ENCODE measurements around the gene RIOK3.
"Not testable (repeated sequence)": the region's sequence is repeated elsewhere in the genome, so short reads cannot be mapped to it uniquely, and the experiment has no call there.

The RIOK3 gene, protein sequence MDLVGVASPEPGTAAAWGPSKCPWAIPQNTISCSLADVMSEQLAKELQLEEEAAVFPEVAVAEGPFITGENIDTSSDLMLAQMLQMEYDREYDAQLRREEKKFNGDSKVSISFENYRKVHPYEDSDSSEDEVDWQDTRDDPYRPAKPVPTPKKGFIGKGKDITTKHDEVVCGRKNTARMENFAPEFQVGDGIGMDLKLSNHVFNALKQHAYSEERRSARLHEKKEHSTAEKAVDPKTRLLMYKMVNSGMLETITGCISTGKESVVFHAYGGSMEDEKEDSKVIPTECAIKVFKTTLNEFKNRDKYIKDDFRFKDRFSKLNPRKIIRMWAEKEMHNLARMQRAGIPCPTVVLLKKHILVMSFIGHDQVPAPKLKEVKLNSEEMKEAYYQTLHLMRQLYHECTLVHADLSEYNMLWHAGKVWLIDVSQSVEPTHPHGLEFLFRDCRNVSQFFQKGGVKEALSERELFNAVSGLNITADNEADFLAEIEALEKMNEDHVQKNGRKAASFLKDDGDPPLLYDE

DNA sequence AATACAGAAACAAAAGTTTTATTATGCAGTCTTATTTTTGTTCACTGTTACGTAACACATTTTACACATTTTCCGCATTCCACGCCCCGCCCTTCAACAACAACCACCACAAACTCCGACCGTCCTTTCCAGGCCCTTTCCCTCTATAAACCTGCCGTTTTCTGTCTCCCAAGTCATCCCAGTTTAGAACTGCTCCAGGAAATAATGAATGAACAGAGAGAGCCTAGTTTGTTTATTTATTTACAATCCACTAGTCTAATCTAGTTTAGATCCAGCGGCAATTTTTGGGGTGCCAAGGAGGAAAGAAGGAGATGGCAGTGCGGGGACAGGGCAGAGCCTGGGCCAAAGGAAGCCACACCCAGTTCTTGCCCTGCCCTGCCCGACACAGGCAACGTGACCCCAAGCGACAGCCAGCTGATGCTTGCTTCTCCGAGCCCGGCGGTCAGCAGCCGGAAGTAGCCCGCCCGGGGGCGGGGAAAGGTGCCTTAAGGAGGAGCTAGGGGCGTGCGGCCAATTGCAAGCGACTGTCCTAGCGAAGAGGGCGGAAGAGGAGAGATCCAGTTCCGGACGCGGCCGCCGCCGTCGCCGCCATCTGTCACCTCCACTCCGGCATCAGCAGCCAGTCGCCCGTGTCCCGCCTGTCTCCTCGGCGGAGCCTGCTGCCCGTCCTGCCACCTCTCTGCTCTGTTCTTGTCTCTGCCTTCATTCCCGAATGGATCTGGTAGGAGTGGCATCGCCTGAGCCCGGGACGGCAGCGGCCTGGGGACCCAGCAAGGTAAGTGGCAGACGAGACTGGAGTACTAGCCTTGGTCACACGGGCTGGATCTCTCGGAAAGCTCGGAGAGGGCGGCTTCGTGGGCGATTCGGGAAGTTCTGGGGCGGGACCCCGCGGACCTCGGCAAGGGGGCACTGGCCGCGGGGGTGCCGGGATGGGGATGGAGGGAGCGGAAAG lies at the start of gene RIOK3:
RIOK3 (plus strand) TSS at position 560 of the 952 bp plus-strand sequence; CDS start at position 713, 153 bp downstream.
- DNase-seq = peak; percentile 61 to 95

DNA sequence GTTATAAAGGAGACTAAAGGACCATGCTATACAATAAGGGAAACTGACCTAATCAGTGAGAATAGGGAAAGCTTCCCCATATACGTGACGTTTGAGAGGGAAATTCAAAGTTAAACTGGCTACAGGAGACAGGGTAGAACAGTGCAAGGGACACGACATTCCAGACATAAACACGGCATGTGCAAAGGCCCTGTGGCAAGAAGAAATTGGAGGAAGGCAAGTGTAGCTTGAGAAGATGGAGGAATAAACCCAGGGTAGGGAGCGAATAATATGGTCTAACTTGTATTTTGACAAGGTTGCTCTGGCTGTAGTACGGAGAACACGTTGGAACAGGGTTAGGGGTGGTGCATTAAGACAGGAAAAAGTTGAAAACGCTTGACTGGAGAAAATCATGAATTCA lies 49.8 kb upstream of the RIOK3 start:
- DNase-seq = no peak

DNA sequence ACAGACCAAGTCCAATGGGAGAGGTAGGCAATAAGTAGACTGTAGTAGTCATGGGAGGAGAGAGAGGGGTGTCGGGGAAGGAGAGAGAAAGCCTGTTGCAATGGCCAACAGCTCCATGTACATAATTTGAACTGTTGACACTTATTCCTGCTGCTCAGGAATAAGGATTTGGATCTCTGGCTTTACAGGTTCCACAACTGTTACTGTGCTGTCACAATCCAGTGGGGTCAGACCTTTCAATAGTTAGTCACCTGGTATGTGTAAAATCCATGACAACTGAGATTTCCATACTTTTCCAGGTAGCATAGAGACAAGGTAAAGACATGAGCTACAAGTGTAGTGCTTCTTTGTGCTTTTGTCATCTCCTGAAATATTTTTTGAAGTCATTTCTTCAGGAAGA lies 47.5 kb upstream of the RIOK3 start:
- DNase-seq = no peak

DNA sequence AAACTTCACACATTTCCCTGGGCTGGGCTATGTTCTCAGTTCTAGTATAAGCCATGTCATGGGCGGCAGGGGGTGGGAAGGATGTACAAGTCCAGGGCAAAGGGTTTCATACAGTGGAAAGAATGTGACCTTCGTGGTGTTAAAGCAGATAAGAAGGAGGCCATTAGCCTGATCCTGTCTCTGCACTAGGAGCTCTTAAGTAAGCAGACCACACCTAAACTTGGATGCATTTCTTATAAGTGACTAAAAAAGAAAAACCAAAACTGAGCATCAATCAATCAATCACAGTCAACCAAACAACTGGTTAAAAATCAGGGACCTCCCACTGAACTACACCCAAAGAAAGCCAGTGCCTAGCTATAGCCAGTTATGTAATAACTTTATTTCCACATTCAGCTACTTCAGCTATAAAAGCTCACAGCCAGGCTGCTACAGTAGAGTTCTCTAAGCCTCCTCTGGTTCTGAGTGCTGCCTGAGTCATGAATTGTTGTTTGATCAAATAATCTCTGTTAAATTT lies 46.8 kb upstream of the RIOK3 start:
- DNase-seq = no peak

DNA sequence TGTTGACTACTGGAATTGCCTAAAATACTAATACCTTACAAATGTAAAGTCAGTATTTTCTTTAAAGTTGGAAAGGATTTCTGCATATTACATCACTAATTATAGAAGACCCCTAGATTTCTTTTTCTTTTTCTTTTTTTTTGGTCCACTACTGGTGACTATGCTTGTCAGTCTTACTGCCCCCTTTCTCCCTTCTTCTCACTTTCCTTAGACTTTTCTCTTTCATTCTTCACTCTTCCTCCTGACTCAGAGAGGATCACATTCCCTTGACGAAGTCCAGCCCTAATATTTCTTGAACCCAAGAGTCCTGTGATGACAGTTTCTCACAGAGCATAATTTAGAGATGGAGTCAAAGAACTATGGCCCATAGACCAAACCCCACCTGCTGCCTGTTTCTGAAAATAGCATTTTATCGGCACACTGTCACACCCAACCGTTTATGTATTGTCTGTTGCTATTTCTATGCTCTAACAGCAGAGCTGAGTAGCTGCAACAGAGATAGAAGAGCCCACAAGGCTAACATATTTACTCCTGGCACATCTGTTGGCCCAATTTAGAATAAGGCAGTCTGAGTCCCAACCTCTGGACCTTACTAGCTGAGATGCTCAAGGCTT lies 40.6 kb upstream of the RIOK3 start:
- no peak for DNase-seq

DNA sequence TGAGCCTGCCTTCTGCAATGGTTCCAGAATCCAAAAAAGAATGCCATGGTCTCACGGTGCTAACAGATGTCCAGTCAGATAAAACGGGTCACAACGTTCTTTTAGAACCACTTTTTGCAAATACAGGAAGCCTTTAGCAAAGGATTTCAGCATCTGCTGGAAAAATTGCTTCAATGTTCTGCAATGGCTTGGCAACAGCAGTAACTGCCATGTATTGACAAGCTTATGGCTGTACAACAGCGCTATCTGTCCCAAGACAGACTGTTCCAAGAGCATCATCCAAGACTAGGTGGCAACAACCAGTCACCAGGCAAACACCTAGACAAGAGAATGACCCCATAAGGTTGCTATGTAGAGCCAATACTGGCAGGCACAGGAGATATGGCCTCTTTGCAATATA lies 37.6 kb upstream of the RIOK3 start:
- DNase-seq = no peak

DNA sequence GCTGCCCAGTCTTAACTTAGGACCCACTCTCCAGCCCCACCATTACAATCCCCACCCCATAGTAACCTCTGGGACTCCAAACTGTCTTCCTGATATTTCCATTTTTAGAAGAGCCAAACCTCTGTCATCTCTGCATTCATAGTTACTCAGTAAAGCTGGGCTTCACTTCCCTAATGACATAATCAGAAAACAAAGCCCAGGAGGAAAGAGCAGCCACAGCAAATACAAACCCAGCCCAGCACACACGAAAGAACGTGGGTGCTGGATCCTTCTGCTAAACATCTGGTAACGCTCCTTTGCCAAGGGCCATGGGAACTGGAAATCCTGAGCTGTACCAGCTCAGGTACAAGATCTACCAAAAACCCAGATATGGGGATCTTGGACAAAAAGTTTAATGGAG lies 36.8 kb upstream of the RIOK3 start:
- no peak for DNase-seq

DNA sequence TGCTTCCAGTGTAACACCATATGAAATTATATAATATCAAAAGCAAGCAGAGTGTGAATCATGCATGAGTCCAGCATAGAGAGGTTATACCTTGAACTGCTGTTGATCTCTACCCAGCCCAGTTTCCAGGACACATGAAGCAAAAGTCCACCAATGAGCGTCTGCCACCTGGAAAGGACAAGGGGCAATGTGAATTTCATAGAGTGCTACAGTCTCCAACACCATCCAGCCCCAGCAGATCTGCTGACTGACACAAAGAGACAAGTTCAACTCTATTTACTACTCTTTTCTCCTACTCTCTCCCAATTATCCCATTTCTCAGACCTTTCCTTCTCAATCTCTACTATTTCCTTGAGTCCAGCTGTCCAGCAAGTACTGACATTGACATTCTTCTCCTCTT lies 31.8 kb upstream of the RIOK3 start:
- no peak for DNase-seq

DNA sequence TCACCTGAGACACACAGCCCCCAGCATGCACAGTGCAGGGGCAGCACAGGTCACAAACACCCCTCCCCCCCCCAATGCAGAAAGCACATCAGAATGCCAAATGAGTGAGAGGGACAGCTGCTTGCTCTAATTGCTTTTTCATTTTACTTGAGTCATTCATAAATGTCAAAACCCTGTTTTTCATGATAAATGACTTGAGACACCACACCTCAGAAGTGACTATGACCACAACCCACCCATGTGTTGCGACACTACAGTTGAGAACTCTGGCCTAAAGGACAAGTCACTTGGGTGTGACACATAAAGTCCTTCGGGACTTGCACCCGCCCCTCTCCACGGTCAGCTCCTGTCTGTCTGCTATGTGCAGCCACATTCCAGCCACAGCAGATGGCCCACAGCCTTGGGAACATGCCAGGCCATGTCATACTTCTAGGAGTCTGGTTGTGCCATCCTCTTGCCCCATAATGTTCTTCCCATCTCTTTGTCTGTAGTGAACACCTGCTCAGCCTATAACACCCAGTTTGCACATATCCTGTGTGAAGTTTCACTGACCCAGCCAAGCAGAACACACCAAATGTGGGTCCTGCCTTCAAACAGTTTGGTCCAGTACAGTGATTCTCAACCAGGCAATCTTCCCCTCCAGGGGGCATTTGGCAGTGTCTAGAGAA lies 30.2 kb upstream of the RIOK3 start:
- DNase-seq = peak; percentile 34 to 62

DNA sequence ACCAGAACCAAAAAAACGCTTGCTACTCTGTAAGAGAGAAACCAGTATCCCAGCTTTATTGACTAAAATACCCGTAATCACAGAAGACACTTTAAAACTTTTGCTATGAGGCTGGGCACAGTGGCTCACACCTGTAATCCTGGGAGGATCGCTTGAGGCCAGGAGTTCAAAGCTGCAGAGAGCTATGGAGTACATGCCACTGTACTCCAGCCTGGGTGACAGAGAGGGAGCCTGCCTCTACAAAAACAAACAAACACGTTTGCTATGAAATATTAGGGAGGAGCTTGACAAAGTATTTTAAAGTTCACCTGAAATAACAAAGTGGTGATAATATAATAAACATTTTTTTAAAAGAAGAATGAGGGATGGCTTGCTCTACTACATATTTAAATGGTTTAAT lies 28.5 kb upstream of the RIOK3 start:
- DNase-seq = no peak

DNA sequence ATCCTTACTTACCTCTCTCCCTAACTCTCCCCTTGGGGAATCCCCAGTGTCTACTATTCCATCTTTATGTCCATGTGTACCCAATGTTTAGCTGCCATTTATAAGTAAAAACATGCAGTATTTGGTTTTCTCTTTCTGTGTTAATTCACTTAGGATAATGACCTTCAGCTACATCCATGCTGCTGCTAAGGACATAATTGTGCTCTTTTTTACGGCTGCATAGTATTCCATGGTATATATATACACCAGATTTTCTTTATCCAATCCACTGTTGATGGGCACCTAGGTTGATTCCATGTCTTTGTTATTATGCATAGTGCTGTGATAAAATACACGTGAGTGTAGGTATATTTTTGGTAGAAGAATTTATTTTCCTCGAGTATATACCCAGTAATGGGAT lies 24.3 kb upstream of the RIOK3 start:
- no peak for DNase-seq

DNA sequence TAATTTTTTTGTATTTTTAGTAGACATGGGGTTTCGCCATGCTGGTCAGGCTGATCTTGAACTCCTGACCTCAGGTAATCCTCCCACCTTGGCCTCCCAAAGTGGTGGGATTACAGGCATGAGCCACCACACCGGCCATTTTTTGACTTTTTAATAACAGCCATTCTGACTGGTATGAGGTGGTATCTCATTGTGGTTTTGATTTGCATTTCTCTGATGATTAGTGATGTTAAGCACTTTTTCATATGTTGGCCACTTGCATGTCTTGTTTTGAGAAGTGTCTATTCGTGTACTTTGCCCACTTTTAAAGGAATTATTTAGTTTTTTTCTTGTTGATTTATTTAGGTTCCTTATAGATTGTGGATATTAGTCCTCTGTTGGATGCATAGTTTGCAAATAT lies 23.5 kb upstream of the RIOK3 start:
- DNase-seq = not testable (repeated sequence)

DNA sequence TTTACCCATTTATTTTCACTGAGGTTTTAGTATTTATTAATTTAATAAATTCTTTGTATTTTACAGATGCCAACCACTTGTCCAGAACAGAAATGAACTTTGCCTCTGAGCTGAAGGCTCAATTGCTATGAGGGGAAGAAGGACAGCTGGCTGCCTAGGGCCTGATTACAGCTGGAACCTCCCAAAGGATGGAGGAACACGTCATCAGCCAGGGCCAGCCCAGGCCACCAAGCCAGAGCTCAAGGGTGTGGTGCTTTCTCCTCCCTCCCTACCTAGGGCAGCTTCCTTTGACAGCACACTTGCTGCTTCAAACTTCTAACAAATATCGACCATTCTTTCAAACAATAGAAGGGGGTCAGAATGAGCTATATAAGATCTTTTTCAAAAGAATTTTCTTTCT lies 19.7 kb upstream of the RIOK3 start:
- DNase-seq = no peak

DNA sequence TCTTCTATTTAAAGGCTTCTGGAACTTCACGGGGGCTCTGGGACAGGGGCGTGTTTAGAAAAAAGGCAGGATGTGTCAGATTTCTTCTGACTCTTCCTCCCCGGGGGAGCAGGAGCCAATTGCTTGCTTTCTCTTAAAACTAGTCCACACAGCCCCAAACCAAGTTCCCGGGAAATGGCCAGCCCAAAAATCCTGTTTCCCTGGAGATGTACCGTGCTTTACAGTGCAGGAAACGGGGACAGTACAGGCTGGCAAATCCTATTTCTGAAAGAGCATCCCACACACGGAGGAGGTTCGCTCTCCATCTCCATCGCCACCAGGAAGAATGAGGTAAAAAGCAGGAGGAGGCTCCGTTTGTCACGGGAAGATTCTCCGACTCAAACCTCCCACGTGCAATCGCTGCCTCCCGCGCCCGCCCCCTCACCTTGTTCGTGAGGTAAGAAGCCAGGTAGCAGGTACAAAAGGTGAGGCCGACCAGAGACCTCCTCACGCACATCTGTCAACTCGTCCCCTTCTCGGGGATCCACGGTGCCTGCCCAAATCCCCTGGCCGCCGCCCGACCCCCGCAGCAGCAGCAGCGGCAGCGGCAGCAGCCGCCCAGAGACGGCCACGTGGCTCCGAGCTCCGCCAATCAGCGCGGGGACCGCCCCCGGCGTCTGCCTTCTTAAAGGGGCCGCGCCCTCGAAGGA lies 15.6 kb upstream of the RIOK3 start:
- DNase-seq = peak; percentile 28 to 79

DNA sequence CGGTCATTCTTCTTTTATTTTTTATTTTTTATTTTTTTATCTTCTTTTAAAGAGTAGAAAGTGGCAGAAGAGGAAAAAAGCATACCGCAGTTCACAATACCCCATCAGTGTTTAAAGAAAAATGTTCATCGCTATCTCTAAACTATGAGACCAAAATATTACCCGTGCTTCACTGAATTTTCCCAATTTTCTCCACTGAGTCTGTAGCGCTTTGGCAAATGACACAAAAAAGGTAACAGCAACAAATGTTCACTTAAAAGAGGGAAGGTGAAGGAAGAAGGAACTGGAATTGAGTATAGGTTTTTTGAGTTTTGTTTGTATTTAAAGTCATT lies 15.1 kb upstream of the RIOK3 start:
- no peak for DNase-seq

DNA sequence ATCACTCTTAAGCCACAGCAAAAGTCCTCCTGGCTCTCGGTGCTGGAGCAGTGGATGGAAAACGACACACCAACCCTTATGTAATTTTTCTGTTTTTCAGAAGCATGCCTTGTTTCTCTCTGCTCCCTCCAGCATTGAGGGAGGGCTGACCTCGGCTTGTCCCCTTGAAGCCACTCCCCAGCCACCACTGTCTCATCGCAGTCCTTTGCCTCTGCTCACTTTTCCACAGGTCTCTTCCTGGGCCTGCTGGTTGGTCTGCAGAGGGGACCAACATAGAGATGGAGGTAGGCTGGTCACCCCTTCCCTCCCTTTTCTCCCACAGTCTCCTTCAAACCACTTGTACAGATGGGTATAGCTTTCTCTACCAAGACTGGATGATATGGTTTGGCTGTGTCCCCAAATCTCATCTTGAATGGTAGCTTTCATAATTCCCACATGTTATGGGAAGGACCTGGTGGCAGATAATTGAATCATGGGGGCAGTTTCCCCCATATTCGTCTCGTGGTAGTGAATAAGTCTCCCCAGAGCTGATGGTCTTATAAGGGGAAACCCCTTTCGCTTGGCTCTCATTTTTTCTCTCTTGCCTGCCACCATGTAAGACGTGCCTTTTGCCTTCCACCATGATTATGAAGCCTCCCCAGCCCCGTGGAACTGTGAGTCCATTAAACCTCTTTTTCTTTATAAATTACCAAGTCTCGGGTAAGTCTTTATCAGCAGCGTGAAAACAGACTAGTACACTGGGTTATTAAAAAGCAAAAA lies 14.3 kb upstream of the RIOK3 start:
- no peak for DNase-seq

DNA sequence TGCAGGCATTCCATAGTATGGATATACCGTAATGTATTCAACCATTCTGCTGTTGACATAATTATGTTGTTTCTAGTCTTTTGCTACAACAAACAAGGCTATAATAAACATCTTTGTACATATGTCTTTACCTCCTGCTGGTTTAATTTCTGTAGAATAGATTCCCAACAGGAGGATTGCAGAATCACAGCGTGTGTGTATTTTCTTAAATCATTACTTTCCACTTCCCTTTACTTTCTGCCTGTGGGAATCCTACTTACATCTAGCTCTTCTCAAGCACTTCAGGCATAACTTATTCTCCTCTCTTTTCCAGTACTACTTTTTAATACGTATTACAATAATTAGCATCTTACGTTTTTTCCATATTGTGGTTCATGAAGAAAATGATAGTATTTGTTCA lies 13.0 kb upstream of the RIOK3 start:
- DNase-seq = no peak

DNA sequence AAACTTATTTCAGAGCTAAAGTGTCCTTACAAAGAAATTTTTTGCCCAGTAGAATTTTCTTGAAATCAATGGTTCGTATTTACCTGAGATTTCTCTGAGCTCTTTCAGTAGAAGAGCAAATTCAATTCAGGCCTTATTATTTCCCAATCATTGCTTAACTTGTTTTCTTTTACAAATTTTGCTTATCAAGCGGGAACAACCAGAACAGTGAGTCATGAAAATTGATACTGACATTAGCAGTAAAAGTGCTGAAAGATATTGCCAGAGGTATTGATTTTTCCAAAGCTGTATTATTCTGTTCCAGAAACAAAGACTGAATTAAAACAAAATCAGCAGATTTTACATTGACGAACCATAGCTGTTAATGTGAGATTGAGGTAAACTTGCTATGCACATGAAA lies 10.1 kb upstream of the RIOK3 start:
- no peak for DNase-seq

DNA sequence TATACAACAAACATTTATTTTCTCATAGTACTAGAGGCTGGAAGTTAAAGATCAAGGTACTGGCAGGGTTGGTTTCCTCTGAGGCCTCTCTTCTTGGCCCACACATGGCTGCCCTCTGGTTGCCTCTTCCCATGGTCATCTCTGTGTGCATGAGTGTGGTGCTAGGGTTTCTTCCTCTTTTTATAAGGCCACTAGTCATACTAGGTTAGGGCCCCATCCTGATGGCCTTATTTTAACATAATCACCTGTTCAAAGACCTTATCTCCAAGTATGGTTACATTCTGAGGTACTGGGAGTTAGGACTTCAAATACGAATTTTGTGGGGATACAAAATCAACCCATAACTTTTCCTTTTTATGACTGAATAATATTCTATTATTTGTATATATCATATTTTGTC lies 4.8 kb upstream of the RIOK3 start:
- DNase-seq = no peak

DNA sequence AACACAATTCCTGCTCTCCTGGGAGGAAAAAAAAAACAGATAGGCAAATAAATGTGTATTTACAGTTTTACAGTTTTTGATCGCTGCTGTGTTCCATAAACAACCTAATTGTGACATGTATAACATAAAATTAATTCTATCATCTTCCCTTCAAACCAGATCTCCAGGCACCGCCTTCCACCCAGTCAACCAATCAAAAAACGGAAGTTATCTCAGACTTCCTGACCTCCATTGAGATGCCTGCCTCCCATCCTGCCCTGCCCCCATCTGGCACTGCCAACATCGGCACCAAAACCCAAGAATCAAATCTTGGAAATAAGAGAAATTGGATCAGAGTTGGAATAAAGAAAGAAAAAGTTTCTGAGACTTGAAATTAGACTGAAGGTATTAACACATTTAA lies 3.1 kb upstream of the RIOK3 start:
- DNase-seq = no peak

DNA sequence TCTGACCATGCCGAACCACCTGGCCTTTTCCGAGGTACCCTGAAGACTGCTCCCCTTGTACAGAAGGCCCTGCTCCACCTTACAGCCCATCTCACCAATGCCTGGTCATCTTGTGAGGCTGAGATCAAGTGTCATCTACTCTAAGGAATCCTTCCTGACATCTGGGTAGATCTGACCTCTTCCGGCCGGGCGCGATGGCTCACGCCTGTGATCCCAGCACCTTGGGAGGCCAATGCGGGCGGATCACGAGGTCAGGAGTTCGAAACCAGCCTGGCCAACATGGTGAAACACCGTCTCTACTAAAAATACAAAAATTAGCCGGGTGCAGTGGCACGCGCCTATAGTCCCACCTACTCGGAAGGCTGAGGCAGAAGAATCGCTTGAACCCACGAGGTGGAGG lies 2.1 kb upstream of the RIOK3 start:
- no peak for DNase-seq
